Measurements from ENCODE around the gene GRIA1.

- TF ChIP-seq POLR2A (IDR thresholded peaks at IDR 0.05) (no peak), CTCF (IDR thresholded peaks at IDR 0.05) (no peak), POLR2AphosphoS5 (IDR thresholded peaks at IDR 0.05) (no peak)
Measured at GRCh38 chr5:153520137-153520536, 29.7 kb downstream of the GRIA1 start.

All from breast epithelium (tissue), 3 donors.